ENCODE measurements around the gene NEURL1B.
"Not testable (repeated sequence)": the region's sequence is repeated elsewhere in the genome, so short reads cannot be mapped to it uniquely, and the experiment has no call there.

Gene NEURL1B

DNA sequence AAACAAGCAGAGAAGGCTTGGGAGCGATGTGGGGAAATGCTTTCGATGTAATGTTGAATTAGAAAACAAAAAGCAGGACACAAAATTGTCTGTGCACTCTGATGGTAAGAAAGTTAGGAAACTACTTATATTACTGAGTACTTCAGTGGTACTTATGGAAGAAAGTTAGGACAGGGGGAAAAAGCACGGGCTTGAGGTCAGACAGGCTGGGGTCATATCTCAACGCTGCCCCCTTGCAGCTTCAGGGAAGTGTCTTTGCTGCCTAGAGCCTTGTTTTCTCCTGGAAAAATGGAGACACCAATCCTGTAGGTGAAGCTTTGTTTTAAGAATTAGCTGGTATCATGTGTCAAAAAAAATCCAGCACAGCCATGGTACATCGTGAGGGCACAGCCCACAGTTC is 23.0 kb downstream of the NEURL1B start:
- no peak overlapping the region for H3K4me3 ChIP-seq (ENCODE audit: low read length)
- no peak for TF ChIP-seq ZNF274 (IDR thresholded peaks at IDR 0.05; ENCODE audit: low read depth, low read length)

DNA sequence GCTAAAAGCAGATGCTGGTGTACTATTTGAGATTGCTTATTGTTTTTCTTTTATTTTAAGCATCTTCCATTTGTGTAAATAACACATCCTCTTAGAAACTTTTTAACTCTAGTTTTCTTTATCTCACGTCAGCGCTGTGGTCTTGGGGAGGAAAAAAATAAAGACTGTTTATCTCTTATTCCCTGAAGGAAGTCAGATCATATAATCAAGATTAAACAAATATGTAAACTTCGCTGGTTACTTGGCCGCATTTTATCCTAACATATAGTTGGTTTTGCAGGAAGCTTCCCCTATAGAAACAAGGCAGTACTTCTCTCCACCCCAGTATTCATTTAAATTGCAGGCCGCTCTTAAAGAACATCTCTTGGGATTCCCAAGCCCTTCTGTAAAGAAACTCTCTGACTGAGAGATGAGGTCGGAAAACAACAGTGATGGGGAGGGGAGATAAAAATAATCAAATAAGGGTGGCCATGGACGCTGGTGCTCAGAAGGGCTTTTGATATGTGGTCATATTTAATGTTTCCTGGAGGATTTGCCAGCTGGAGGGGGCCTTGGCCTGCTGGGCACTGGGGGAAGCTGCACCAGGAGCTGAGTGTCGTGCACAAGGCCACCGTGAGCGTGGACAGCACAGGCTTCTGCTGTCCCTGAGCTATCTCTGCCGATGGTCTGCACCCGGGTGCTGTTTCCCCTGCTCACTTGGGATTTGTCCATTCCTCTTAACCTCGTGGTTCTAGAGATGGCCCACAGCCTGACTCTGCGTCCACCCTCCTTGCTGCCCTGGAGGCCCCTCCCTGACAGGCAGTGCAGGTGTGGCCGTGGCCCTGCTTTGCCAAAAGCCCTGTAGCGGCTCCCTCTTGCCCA is 23.8 kb downstream of the NEURL1B start:
- no peak overlapping the region for H3K4me3 ChIP-seq (ENCODE audit: low read length)
- no peak for TF ChIP-seq ZNF274 (IDR thresholded peaks at IDR 0.05; ENCODE audit: low read depth, low read length)

DNA sequence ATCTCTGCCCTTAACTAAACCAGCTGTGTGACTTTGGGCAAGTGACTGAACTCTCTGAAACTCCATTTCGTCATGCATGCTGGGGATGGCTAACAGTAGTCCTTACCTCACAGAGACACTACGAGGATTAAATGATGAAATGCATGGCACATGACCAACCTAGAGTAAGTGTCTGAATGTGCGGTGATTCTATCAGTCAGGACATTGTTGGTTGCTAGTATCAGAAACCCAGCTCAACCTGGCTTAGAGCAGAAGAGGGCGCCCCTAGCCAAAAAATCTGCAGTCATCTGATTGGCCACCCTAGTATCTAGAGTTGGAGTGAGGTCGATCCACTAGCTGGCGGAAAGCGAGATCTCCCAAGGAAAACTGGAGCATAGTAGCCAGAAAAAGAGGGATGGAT is 25.2 kb downstream of the NEURL1B start:
- no peak overlapping the region for H3K4me3 ChIP-seq (ENCODE audit: low read length)
- TF ChIP-seq ZNF274 (IDR thresholded peaks at IDR 0.05; ENCODE audit: low read depth, low read length): no peak

DNA sequence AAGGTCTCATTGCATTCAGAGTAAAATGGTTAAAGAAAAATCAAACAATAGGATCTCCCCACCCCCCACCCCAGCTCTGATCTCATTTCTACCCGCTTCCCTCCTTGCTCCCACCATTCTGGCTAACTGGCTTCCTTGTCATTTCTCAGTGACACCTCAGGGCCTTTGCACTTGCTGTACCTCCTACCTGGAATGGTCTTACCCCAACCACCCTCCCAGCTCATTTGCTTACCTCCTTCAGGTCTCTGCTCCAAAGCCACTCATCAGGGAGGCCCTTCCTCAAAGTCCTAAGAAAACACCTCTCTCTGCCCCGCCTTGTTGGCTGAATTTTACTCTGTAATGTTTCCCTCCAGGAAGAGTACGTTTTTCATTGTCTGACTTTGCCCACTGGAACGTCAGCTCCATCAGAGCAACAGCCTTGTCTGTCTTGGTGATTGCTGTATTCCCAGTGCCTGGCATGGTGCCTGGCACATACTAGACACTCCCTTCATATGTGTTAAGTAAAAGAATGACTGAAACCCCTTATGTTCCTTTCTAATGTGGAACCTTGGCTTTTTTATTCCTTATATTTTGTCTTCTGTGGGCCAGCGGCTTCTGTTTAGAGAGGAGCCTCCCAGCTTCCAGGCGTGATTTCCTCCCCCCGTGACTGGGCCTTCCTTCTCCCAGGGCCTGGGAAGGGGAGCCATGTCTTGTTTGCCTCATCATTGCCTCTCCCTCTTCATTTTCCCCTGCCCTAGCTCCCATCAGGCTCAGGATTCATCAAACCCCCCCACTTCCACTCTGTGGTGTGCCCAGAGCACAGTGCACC is 26.9 kb downstream of the NEURL1B start:
- H3K4me3 ChIP-seq (ENCODE audit: low read length): no peak overlapping the region
- TF ChIP-seq ZNF274 (IDR thresholded peaks at IDR 0.05; ENCODE audit: low read depth, low read length): no peak

DNA sequence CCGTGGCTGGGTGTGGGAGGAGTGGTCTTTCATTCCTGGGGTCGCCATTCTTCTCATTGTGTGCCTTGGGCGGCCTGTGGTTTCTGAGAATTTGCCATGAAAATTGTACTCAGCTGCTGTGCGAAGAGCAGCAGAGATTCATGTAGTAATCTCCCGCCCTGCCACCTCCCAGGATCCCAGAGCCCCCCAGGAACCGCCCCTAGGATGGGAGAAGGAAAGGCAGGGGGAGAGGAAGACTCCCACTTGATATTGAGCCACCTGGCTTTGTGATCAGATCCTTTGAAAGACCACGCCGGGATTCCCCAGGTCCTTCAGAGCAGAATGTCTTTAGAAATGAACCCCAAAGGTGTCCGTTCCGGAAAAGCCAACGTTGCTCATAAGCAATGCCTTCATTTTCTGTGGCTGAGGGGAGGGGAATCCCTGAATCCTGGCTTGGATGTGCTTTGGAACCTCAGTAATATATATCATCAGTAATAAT is 27.6 kb downstream of the NEURL1B start:
- TF ChIP-seq ZNF274 (IDR thresholded peaks at IDR 0.05; ENCODE audit: low read depth, low read length): no peak
- no peak overlapping the region for H3K4me3 ChIP-seq (ENCODE audit: low read length)

DNA sequence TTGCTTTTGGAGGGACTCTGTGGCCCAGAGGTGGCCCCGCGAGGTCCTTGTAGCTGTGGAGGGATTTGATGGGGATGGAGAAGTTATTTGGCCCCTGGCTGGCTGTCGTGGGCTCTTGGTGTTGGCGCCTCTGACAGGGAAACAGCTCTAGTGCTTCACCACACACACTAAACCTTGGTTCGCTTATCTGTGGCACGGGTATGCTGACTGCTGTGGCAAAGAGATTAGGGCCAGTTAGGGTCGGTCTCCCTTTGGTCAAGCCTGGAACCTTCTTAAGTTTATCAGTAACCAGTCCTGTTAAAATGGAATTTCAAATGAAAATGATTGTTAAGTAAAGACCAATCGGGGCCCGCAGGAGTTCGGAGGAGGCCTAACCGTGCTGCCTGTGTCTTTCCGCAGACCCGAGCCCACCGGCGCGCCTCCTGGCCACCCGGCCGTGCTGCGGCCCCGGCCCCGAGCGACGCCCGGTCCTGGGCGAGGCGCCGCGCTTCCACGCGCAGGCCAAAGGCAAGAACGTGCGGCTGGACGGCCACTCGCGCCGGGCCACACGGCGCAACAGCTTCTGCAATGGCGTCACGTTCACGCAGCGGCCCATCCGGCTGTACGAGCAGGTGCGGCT is 28.4 kb downstream of the NEURL1B start:
- no peak for TF ChIP-seq ZNF274 (IDR thresholded peaks at IDR 0.05; ENCODE audit: low read depth, low read length)
- H3K4me3 ChIP-seq (ENCODE audit: low read length): no peak overlapping the region

DNA sequence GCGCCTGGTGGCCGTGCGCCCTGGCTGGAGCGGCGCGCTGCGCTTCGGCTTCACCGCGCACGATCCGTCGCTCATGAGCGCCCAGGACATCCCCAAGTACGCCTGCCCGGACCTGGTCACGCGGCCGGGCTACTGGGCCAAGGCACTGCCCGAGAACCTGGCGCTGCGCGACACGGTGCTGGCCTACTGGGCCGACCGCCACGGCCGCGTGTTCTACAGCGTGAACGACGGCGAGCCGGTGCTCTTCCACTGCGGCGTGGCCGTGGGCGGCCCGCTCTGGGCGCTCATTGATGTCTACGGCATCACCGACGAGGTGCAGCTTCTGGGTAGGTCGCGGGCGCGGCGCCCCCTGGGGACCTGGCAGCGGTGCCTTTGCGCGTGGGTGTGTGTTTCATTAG is 28.9 kb downstream of the NEURL1B start:
- no peak for TF ChIP-seq ZNF274 (IDR thresholded peaks at IDR 0.05; ENCODE audit: low read depth, low read length)
- no peak overlapping the region for H3K4me3 ChIP-seq (ENCODE audit: low read length)

DNA sequence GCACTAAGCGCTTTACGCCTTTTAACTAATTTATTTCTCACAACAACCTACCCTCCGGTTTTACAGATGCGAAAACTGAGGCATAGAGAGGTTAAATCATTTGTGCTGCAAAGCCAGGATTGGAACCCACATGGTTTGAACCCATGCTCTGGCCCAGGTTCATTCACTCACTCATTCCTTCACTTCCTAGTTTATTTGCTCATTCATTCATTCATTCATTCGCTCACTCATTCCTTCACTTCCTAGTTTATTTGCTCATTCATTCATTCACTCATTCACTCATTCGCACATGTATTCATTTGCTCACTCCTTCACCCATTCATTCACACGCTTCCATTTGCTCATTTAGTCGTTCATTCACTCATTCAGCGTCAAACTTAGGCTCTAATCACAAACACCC is 29.4 kb downstream of the NEURL1B start:
- TF ChIP-seq ZNF274 (IDR thresholded peaks at IDR 0.05; ENCODE audit: low read depth, low read length): no peak
- no peak overlapping the region for H3K4me3 ChIP-seq (ENCODE audit: low read length)

DNA sequence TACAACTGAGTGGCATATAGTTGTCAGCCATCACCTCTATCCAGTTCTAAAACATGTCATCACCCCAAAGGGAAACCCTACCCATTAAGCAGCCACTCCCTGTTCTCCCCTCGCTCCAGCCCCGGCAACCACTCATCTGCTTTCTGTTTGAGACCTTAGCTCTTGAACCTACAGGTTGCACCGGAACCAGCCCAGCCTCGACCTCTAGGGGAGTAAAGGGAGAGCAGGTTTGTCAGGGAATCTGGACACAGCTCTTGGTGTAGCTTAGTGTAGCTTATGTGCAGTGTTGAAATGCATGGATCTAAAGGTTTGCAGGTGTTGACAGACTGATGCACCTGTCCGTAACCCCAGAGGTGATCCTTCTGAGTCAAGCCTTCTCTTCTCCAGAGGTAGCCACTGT is 30.0 kb downstream of the NEURL1B start:
- H3K4me3 ChIP-seq (ENCODE audit: low read length): no peak overlapping the region
- TF ChIP-seq ZNF274 (IDR thresholded peaks at IDR 0.05; ENCODE audit: low read depth, low read length): no peak

- no peak overlapping the region for H3K4me3 ChIP-seq (ENCODE audit: low read length)
- no peak for TF ChIP-seq ZNF274 (IDR thresholded peaks at IDR 0.05; ENCODE audit: low read depth, low read length)
Measured at GRCh38 chr5:172672681-172673080, 31.6 kb downstream of the NEURL1B start.

DNA sequence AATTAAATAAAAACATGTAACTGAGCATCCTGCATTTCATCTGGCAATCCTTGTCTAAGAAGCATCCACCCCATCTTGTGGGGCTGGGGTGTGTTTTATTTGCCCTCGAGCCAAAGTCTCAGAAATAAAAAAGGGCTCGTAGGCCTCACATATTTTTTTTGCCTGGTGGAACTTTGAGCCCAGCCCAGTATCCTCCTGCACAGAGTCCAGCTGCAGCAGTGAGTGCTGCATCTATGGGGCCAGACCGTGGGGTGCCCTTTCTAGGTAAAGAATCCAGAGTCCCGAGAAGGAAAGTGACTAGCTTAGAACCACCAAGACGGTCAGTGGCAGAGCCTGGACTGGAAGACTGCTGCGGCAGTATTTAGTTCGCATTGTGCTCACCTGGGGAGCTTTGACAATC is 33.1 kb downstream of the NEURL1B start:
- TF ChIP-seq ZNF274 (IDR thresholded peaks at IDR 0.05; ENCODE audit: low read depth, low read length): no peak
- no peak overlapping the region for H3K4me3 ChIP-seq (ENCODE audit: low read length)

GRCh38 chr5:172676914-172677475 is 35.9 kb downstream of the NEURL1B start:
- TF ChIP-seq ZNF274 (IDR thresholded peaks at IDR 0.05; ENCODE audit: low read depth, low read length): no peak

GRCh38 chr5:172678362-172678874 is 37.4 kb downstream of the NEURL1B start:
- not testable (repeated sequence) for H3K4me3 ChIP-seq (ENCODE audit: low read length)

More at GRCh38 chr5:172676914-172677475, 35.9 kb downstream of the NEURL1B start:
- no peak overlapping the region for H3K4me3 ChIP-seq (ENCODE audit: low read length)

GRCh38 chr5:172678902-172679301 is 37.8 kb downstream of the NEURL1B start:
- TF ChIP-seq ZNF274 (IDR thresholded peaks at IDR 0.05; ENCODE audit: low read depth, low read length): no peak

More at GRCh38 chr5:172678902-172679301, 37.8 kb downstream of the NEURL1B start:
- H3K4me3 ChIP-seq (ENCODE audit: low read length): no peak overlapping the region
